Stomach smooth muscle (tissue), 2 donors: ENCODE results near the gene ABCD2.
"Not testable (repeated sequence)": the region's sequence is repeated elsewhere in the genome, so short reads cannot be mapped to it uniquely, and the experiment has no call there.

Source experiments
- H3K27ac ChIP-seq: one replicate; pipeline ENCODE4 v1.7.0; 2013; ENCODE audit warnings: mild to moderate bottlenecking, low read length, inconsistent platforms
- H3K27me3 ChIP-seq, 2 donors: one replicate each; pipeline ENCODE4 v1.7.0; 2013; ENCODE audit warnings: low read length in 2 of 2; ENCODE audit not compliant: insufficient read depth in 2 of 2, control insufficient read depth in 1 of 2
- H3K36me3 ChIP-seq, 2 donors: one replicate each; pipeline ENCODE4 v1.7.0; 2013; ENCODE audit warnings: low read length in 2 of 2; ENCODE audit not compliant: control insufficient read depth in 2 of 2, insufficient read depth in 2 of 2
- H3K4me1 ChIP-seq: one replicate; pipeline ENCODE4 v1.7.0; 2013; ENCODE audit warnings: low read length; ENCODE audit not compliant: control insufficient read depth, insufficient read depth
- H3K4me3 ChIP-seq, 2 donors: one replicate each; pipeline ENCODE4 v1.7.0; 2013; ENCODE audit warnings: low read length in 2 of 2
- H3K9ac ChIP-seq, 2 donors: one replicate each; pipeline ENCODE4 v1.7.0; 2013; ENCODE audit warnings: low read length in 2 of 2, mild to moderate bottlenecking in 1 of 2
- H3K9me3 ChIP-seq, 2 donors: one replicate each; pipeline ENCODE4 v1.7.0; 2013; ENCODE audit warnings: low read length in 2 of 2; ENCODE audit not compliant: control insufficient read depth in 2 of 2
- donor health status: healthy.
- donor health status: Pancreatic carcinoma.

Gene ABCD2

DNA sequence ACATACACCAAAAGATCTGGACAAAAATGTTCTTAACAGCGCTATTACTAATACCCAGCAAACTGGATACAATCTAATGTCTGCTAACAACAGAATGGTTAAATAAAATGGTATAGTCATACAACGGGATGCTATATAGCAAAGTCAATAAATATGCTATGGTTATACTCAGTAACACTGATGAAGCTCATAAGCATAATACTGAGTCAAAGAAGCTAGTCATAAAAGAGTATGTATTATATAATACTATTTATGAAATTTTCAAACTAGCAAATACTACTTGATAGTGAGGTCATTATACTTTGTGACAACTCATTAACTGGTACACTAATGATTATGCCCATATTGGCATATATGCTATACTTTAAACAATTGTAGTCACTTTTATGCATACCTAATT, 7.4 kb downstream of the ABCD2 start:
- Histone ChIP-seq H3K9me3 (no peaks in the 10 kb centered on the region), H3K36me3 (no peaks in the 10 kb centered on the region), H3K27ac (no peak overlapping the region), H3K4me3 (no peak overlapping the region), H3K9ac (no peak overlapping the region), H3K4me1 (no peaks in the 10 kb centered on the region), H3K27me3 (no peaks in the 10 kb centered on the region)

DNA sequence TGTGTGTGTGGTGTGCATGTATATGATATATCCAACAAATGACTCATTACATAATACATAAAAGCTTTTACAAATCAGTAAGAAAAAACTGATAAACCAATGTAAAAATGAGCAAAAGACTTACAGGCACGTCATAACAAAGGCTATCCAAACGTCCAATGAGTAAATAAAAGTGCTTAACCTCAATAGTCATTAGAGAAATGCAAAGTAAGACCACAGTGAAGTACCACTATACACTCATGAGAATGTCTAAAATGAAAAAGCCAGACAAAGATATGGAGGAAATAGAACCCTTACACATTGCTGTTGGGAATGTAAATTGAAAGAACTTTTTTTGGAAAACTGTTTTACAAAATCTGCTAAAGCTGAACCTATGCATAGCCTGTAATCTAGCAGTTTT, 7.8 kb downstream of the ABCD2 start:
- Histone ChIP-seq H3K27me3 (no peaks in the 10 kb centered on the region), H3K4me1 (no peaks in the 10 kb centered on the region), H3K36me3 (no peaks in the 10 kb centered on the region), H3K27ac (no peak overlapping the region), H3K4me3 (no peak overlapping the region), H3K9me3 (no peaks in the 10 kb centered on the region), H3K9ac (no peak overlapping the region)

DNA sequence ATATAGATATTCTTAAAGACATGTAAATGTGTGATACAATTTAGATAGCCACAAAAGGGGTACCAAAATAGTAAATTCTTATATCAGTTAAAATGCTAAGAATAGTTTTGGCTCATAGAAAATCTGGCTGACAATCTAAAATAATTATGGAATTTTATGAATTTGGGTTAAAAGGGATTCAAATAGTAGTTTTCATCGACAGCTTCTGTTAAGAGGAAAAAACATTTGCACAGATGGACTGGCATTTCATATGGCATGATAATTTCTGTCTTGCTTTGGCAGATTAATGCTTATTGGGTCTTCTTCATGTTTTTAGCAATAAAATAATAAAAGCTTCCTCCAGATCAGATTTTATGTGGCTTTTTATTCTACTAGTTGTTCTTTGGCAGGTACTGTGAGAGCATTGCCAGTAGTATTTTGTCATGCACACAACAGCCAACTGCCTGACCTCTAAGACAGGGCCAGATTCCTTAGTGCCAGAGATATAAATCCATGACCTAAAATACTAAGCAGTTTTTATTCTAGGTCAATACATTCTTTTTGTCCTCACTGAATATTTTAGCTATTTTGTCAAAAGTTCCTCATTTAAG, 9.1 kb downstream of the ABCD2 start:
- Histone ChIP-seq H3K27ac (no peak overlapping the region), H3K27me3 (no peaks in the 10 kb centered on the region), H3K9ac (no peak overlapping the region), H3K9me3 (no peaks in the 10 kb centered on the region), H3K36me3 (no peaks in the 10 kb centered on the region), H3K4me3 (no peak overlapping the region), H3K4me1 (no peaks in the 10 kb centered on the region)

- no peaks in the 10 kb centered on the region for H3K4me1 ChIP-seq
- no peak overlapping the region for H3K9ac ChIP-seq
- no peak overlapping the region for H3K4me3 ChIP-seq
- H3K27ac ChIP-seq = no peak overlapping the region
- no peaks in the 10 kb centered on the region for H3K27me3 ChIP-seq
- H3K36me3 ChIP-seq = no peaks in the 10 kb centered on the region
- no peaks in the 10 kb centered on the region for H3K9me3 ChIP-seq
Measured at GRCh38 chr12:39606712-39607423, 12.7 kb downstream of the ABCD2 start.

GRCh38 chr12:39605996-39606395, 13.6 kb downstream of the ABCD2 start:
- Histone ChIP-seq H3K36me3 (no peaks in the 10 kb centered on the region), H3K4me3 (no peak overlapping the region), H3K27me3 (no peaks in the 10 kb centered on the region), H3K9me3 (no peaks in the 10 kb centered on the region), H3K9ac (no peak overlapping the region), H3K4me1 (no peaks in the 10 kb centered on the region), H3K27ac (no peak overlapping the region)

DNA sequence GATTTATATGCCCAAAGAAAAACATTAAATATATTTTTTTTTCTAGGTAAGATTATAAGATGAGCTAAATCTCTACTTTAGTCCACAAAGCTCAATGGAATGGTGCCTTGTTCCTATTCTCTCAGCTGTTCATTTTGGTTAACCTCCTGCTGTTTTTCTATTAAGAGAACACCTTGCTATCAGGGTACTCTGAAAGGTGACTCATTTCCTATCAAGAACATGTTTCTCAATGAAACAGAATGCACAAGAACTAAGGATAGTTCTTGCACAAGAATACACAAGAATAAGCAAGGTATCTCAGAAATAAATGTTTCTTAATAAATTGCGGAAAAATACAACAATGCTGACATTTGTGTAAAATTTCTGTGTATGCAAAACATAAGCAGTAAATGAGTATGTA, 14.1 kb downstream of the ABCD2 start:
- no peak overlapping the region for H3K4me3 ChIP-seq
- H3K9me3 ChIP-seq = no peaks in the 10 kb centered on the region
- no peaks in the 10 kb centered on the region for H3K4me1 ChIP-seq
- H3K27me3 ChIP-seq = no peaks in the 10 kb centered on the region
- no peak overlapping the region for H3K27ac ChIP-seq
- H3K36me3 ChIP-seq = no peaks in the 10 kb centered on the region
- H3K9ac ChIP-seq = no peak overlapping the region

- no peak overlapping the region for H3K27ac ChIP-seq
- no peaks in the 10 kb centered on the region for H3K4me1 ChIP-seq
- no peak overlapping the region for H3K9ac ChIP-seq
- H3K36me3 ChIP-seq = no peaks in the 10 kb centered on the region
- no peak overlapping the region for H3K4me3 ChIP-seq
- no peaks in the 10 kb centered on the region for H3K27me3 ChIP-seq
- no peaks in the 10 kb centered on the region for H3K9me3 ChIP-seq
Measured at GRCh38 chr12:39603065-39603464, 16.5 kb downstream of the ABCD2 start.

DNA sequence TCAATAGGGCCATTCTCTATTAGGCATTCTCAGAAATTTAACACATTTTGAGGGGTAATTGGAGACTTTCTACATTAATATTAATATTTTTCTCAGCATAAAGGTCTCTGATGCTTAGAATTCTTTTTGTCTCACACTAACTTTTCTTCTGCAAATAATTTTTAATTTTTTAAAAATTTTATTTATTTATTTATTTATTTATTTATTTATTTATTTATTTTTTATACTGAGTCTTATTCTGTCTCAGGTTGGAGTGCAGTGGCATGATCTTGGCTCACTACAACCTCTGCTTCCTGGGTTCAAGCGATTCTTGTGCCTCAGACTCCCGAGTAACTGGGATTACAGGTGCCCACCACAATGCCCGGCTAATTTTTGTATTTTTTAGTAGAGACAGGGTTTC, 17.7 kb downstream of the ABCD2 start:
- H3K27ac ChIP-seq, H3K4me1 ChIP-seq, H3K9ac ChIP-seq, H3K36me3 ChIP-seq, H3K4me3 ChIP-seq, H3K27me3 ChIP-seq, H3K9me3 ChIP-seq: not testable (repeated sequence)

DNA sequence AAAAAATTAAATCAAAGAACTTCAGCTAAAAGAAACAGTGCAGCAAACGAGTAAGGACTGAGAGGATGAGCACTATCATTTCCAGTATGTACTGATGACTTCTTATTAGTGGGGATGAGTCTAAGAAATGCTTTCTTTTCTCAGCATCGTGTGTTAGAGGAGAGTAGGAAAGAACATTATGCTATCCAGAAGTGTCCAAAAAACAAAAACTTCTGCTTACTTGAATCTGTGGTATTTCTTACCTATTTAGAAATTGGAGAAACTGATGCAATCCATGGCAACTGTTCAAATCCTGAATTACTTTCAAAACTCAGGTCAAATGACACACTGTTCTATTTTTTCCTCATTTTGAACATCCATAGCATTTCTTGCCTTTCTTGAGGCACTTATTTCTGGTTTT, 23.7 kb downstream of the ABCD2 start:
- Histone ChIP-seq H3K27ac (no peak overlapping the region), H3K9ac (no peak overlapping the region), H3K4me1 (no peaks in the 10 kb centered on the region)

GRCh38 chr12:39592295-39592694, 27.3 kb downstream of the ABCD2 start:
- Histone ChIP-seq H3K4me3 (no peak overlapping the region), H3K4me1 (no peaks in the 10 kb centered on the region), H3K36me3 (no peaks in the 10 kb centered on the region), H3K9ac (no peak overlapping the region), H3K27ac (no peak overlapping the region), H3K27me3 (no peaks in the 10 kb centered on the region), H3K9me3 (no peaks in the 10 kb centered on the region)

More for the DNA sequence above, 23.7 kb downstream of the ABCD2 start:
- no peaks in the 10 kb centered on the region for H3K36me3 ChIP-seq
- no peaks in the 10 kb centered on the region for H3K27me3 ChIP-seq
- no peak overlapping the region for H3K4me3 ChIP-seq
- no peaks in the 10 kb centered on the region for H3K9me3 ChIP-seq

- Histone ChIP-seq H3K4me1 (no peaks in the 10 kb centered on the region), H3K4me3 (no peak overlapping the region), H3K27me3 (no peaks in the 10 kb centered on the region), H3K36me3 (peaks cover 0 to 10% of the 10 kb centered on the region in 2 donors), H3K27ac (no peak overlapping the region), H3K9me3 (no peaks in the 10 kb centered on the region), H3K9ac (no peak overlapping the region)
Measured at GRCh38 chr12:39588348-39588747, 31.3 kb downstream of the ABCD2 start.
